Measurements from ENCODE around the gene CFAP77.

The CFAP77 gene

GRCh38 chr9:132443951-132444607 is 34.1 kb downstream of the CFAP77 start:
- H3K9me3 ChIP-seq (ENCODE audit: low read length) = no peaks in the 10 kb centered on the region
- H3K36me3 ChIP-seq (ENCODE audit: insufficient read depth, low read length) = no peaks in the 10 kb centered on the region
- peaks cover 11% of the 10 kb centered on the region for H3K4me1 ChIP-seq (ENCODE audit: insufficient read depth, low read length)
- H2AFZ ChIP-seq (ENCODE audit: low read depth, low read length) = no peak overlapping the region
- no peak overlapping the region for H3K4me3 ChIP-seq (ENCODE audit: low read length)
- H3K27me3 ChIP-seq (ENCODE audit: insufficient read depth, low read length) = peaks cover 6% of the 10 kb centered on the region

GRCh38 chr9:132446887-132447286 is 36.9 kb downstream of the CFAP77 start:
- peaks cover 6% of the 10 kb centered on the region for H3K27me3 ChIP-seq (ENCODE audit: insufficient read depth, low read length)
- no peaks in the 10 kb centered on the region for H3K9me3 ChIP-seq (ENCODE audit: low read length)
- H3K36me3 ChIP-seq (ENCODE audit: insufficient read depth, low read length) = no peaks in the 10 kb centered on the region
- no peak overlapping the region for H3K4me3 ChIP-seq (ENCODE audit: low read length)
- no peak overlapping the region for H2AFZ ChIP-seq (ENCODE audit: low read depth, low read length)
- no peaks in the 10 kb centered on the region for H3K4me1 ChIP-seq (ENCODE audit: insufficient read depth, low read length)

- Histone ChIP-seq H3K9me3 (ENCODE audit: low read length) (no peaks in the 10 kb centered on the region), H2AFZ (ENCODE audit: low read depth, low read length) (no peak overlapping the region), H3K4me3 (ENCODE audit: low read length) (no peak overlapping the region), H3K4me1 (ENCODE audit: insufficient read depth, low read length) (no peaks in the 10 kb centered on the region), H3K27me3 (ENCODE audit: insufficient read depth, low read length) (peaks cover 6% of the 10 kb centered on the region), H3K36me3 (ENCODE audit: insufficient read depth, low read length) (no peaks in the 10 kb centered on the region)
These were observed 37.3 kb downstream of the CFAP77 start for GRCh38 chr9:132447346-132447745.

GRCh38 chr9:132447902-132448301 is 37.9 kb downstream of the CFAP77 start:
- Histone ChIP-seq H3K9me3 (ENCODE audit: low read length) (no peaks in the 10 kb centered on the region), H3K27me3 (ENCODE audit: insufficient read depth, low read length) (peaks cover 6% of the 10 kb centered on the region), H2AFZ (ENCODE audit: low read depth, low read length) (no peak overlapping the region), H3K4me1 (ENCODE audit: insufficient read depth, low read length) (no peaks in the 10 kb centered on the region), H3K36me3 (ENCODE audit: insufficient read depth, low read length) (no peaks in the 10 kb centered on the region), H3K4me3 (ENCODE audit: low read length) (no peak overlapping the region)

- no peaks in the 10 kb centered on the region for H3K4me1 ChIP-seq (ENCODE audit: insufficient read depth, low read length)
- no peaks in the 10 kb centered on the region for H3K9me3 ChIP-seq (ENCODE audit: low read length)
- H3K27me3 ChIP-seq (ENCODE audit: insufficient read depth, low read length) = peaks cover 6% of the 10 kb centered on the region
- H2AFZ ChIP-seq (ENCODE audit: low read depth, low read length) = no peak overlapping the region
- H3K4me3 ChIP-seq (ENCODE audit: low read length) = no peak overlapping the region
- no peaks in the 10 kb centered on the region for H3K36me3 ChIP-seq (ENCODE audit: insufficient read depth, low read length)
These were observed 41.3 kb downstream of the CFAP77 start for GRCh38 chr9:132451276-132451675.

- no peak overlapping the region for H3K4me3 ChIP-seq (ENCODE audit: low read length)
- peaks cover 12% of the 10 kb centered on the region for H3K4me1 ChIP-seq (ENCODE audit: insufficient read depth, low read length)
- H3K36me3 ChIP-seq (ENCODE audit: insufficient read depth, low read length) = no peaks in the 10 kb centered on the region
- no peaks in the 10 kb centered on the region for H3K27me3 ChIP-seq (ENCODE audit: insufficient read depth, low read length)
- no peaks in the 10 kb centered on the region for H3K9me3 ChIP-seq (ENCODE audit: low read length)
- no peak overlapping the region for H2AFZ ChIP-seq (ENCODE audit: low read depth, low read length)
These were observed 46.2 kb downstream of the CFAP77 start for GRCh38 chr9:132456241-132456640.

GRCh38 chr9:132457504-132458236 is 47.7 kb downstream of the CFAP77 start:
- no peaks in the 10 kb centered on the region for H3K36me3 ChIP-seq (ENCODE audit: insufficient read depth, low read length)
- H2AFZ ChIP-seq (ENCODE audit: low read depth, low read length) = no peak overlapping the region
- H3K9me3 ChIP-seq (ENCODE audit: low read length) = no peaks in the 10 kb centered on the region
- H3K4me1 ChIP-seq (ENCODE audit: insufficient read depth, low read length) = peaks cover 21% of the 10 kb centered on the region
- H3K4me3 ChIP-seq (ENCODE audit: low read length) = no peak overlapping the region
- no peaks in the 10 kb centered on the region for H3K27me3 ChIP-seq (ENCODE audit: insufficient read depth, low read length)

- H3K4me3 ChIP-seq (ENCODE audit: low read length) = no peak overlapping the region
- H3K4me1 ChIP-seq (ENCODE audit: insufficient read depth, low read length) = peaks cover 21% of the 10 kb centered on the region
- H3K9me3 ChIP-seq (ENCODE audit: low read length) = no peaks in the 10 kb centered on the region
- H3K36me3 ChIP-seq (ENCODE audit: insufficient read depth, low read length) = no peaks in the 10 kb centered on the region
- H2AFZ ChIP-seq (ENCODE audit: low read depth, low read length) = no peak overlapping the region
- no peaks in the 10 kb centered on the region for H3K27me3 ChIP-seq (ENCODE audit: insufficient read depth, low read length)
These were observed 48.4 kb downstream of the CFAP77 start for GRCh38 chr9:132458432-132458831.

GRCh38 chr9:132459661-132460060 is 49.6 kb downstream of the CFAP77 start:
- no peaks in the 10 kb centered on the region for H3K36me3 ChIP-seq (ENCODE audit: insufficient read depth, low read length)
- H2AFZ ChIP-seq (ENCODE audit: low read depth, low read length) = no peak overlapping the region
- no peaks in the 10 kb centered on the region for H3K27me3 ChIP-seq (ENCODE audit: insufficient read depth, low read length)
- H3K4me3 ChIP-seq (ENCODE audit: low read length) = no peak overlapping the region
- peaks cover 27% of the 10 kb centered on the region for H3K4me1 ChIP-seq (ENCODE audit: insufficient read depth, low read length)
- H3K9me3 ChIP-seq (ENCODE audit: low read length) = no peaks in the 10 kb centered on the region

- H3K9me3 ChIP-seq (ENCODE audit: low read length) = no peaks in the 10 kb centered on the region
- H2AFZ ChIP-seq (ENCODE audit: low read depth, low read length) = no peak overlapping the region
- peaks cover 31% of the 10 kb centered on the region for H3K4me1 ChIP-seq (ENCODE audit: insufficient read depth, low read length)
- no peaks in the 10 kb centered on the region for H3K27me3 ChIP-seq (ENCODE audit: insufficient read depth, low read length)
- H3K4me3 ChIP-seq (ENCODE audit: low read length) = no peak overlapping the region
- no peaks in the 10 kb centered on the region for H3K36me3 ChIP-seq (ENCODE audit: insufficient read depth, low read length)
These were observed 50.2 kb downstream of the CFAP77 start for GRCh38 chr9:132460240-132460639.

GRCh38 chr9:132461281-132461896 is 51.4 kb downstream of the CFAP77 start:
- Histone ChIP-seq H2AFZ (ENCODE audit: low read depth, low read length) (peak overlapping the region; percentile 49), H3K36me3 (ENCODE audit: insufficient read depth, low read length) (no peaks in the 10 kb centered on the region), H3K4me1 (ENCODE audit: insufficient read depth, low read length) (peaks cover 39% of the 10 kb centered on the region), H3K4me3 (ENCODE audit: low read length) (no peak overlapping the region), H3K27me3 (ENCODE audit: insufficient read depth, low read length) (no peaks in the 10 kb centered on the region), H3K9me3 (ENCODE audit: low read length) (no peaks in the 10 kb centered on the region)

GRCh38 chr9:132461971-132462370 is 52.0 kb downstream of the CFAP77 start:
- Histone ChIP-seq H3K27me3 (ENCODE audit: insufficient read depth, low read length) (no peaks in the 10 kb centered on the region), H3K4me1 (ENCODE audit: insufficient read depth, low read length) (peaks cover 42% of the 10 kb centered on the region), H3K4me3 (ENCODE audit: low read length) (no peak overlapping the region), H3K9me3 (ENCODE audit: low read length) (no peaks in the 10 kb centered on the region), H3K36me3 (ENCODE audit: insufficient read depth, low read length) (no peaks in the 10 kb centered on the region), H2AFZ (ENCODE audit: low read depth, low read length) (peak overlapping the region; percentile 49)

- H2AFZ ChIP-seq (ENCODE audit: low read depth, low read length) = no peak overlapping the region
- H3K27me3 ChIP-seq (ENCODE audit: insufficient read depth, low read length) = no peaks in the 10 kb centered on the region
- H3K4me3 ChIP-seq (ENCODE audit: low read length) = no peak overlapping the region
- no peaks in the 10 kb centered on the region for H3K36me3 ChIP-seq (ENCODE audit: insufficient read depth, low read length)
- peaks cover 30% of the 10 kb centered on the region for H3K4me1 ChIP-seq (ENCODE audit: insufficient read depth, low read length)
- no peaks in the 10 kb centered on the region for H3K9me3 ChIP-seq (ENCODE audit: low read length)
These were observed 54.5 kb downstream of the CFAP77 start for GRCh38 chr9:132464547-132464946.
